Activated CD8-positive, alpha-beta memory T cell treated with anti-CD3 and anti-CD28 coated beads, Interleukin-2, amount 50 U/mL, for 48 hours (primary cell): Measurements from ENCODE around the gene CASP3.
"Not testable (repeated sequence)": the region's sequence is repeated elsewhere in the genome, so short reads cannot be mapped to it uniquely, and the experiment has no call there.

Source experiments
- DNase-seq: peaks from one replicate; pipeline ENCODE4 v3.0.0-alpha.2; 2020

Gene CASP3

GRCh38 chr4:184591747-184592270, 57.4 kb downstream of the CASP3 start:
- DNase-seq, result not testable (repeated sequence)

GRCh38 chr4:184591070-184591677, 58.1 kb downstream of the CASP3 start:
- no peak for DNase-seq

DNA sequence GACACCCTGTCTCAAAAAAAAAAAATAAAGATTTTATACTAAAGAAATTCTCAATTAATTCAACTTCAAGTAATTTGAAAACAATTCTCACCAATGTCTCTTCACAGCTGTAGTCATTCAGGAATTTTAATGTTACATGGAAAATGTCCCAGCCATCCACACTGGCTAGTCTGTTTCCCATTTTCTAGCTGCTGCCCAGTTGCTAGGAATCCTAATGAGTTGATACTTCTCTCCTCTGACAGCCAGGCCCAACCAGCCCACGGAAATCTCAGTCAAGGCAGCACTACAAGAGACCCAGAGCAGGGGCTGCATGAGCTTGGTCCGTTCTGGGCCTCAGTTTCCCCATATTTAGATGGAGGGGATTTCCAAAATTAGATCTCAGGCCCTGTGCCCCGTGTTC, 59.1 kb downstream of the CASP3 start:
- no peak for DNase-seq

GRCh38 chr4:184588893-184589292, 60.4 kb downstream of the CASP3 start:
- no peak for DNase-seq

DNA sequence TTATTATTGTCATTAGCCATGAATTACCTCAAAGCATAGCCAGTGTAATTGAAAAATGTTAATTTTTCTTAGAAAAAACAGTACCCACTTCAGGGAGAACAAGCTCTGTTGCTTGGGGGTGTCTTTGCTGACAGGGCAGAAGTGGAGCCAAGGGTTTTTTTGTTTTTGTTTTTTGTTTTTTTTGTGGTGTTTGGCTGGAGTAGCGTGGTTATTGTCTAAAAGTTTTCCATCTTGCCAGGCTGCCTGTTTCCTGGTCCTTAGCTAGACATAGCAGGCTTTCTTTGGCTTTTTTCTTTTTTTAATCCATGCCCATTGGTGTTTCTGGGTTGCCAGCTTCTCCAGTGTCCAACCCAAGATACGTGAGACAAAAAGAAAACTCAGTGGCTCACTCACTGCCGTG, 61.5 kb downstream of the CASP3 start:
- no peak for DNase-seq

GRCh38 chr4:184587221-184587620, 62.0 kb downstream of the CASP3 start:
- no peak for DNase-seq

DNA sequence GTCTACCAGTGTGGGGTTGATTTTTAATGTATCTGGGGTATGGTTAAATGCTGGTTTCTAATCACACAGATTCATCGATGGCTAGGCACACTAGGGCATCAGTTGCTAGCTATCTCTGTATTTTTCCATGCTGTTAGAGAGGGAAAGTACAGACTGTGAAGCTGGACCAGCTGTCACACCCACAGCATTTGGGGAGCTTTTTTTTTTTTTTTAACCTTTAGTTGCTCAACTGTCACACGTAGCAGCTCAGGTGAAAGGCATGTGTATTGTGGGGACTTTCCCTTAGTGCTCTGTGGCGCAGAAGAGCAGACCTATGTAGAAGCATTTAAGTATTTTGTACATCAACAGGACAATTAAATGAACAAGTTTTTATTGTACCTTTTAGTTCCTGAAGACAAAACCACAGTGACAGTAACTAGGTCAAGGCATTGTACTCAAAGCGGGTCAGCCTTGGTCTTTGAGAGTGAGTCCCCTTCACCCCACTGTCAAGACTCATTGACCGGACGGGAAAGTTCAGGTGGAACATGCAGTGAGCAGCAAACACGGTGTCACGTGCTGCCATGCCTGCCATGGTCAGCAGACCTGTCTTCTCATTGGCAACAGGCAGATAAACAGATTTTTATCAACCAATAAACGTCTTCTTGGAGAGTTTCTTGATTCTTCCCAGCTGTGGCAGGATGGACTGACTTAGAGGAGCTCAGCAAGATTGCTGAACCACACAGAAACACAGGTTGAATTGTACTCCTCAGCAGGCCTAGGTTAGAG, 65.3 kb downstream of the CASP3 start:
- DNase-seq, result no peak
